GM06990 (cell line): ENCODE results near the gene TMEM234.

ENCODE experiments used
- DNase-seq: peaks from one replicate; pipeline ENCODE4 v3.0.0-alpha.2; 2011; ENCODE audit not compliant: insufficient read length; ENCODE audit errors: extremely low read depth
- H3K27me3 ChIP-seq: replicated peaks from 2 replicates; pipeline ENCODE4 v1.6.0; 2011; ENCODE audit warnings: low read length; ENCODE audit not compliant: control insufficient read depth, insufficient read depth
- H3K36me3 ChIP-seq: 2 replicates; pipeline ENCODE4 v1.5.1; 2011; ENCODE audit warnings: low read length; ENCODE audit not compliant: control insufficient read depth, insufficient read depth
- H3K4me3 ChIP-seq: replicated peaks from 2 replicates; pipeline ENCODE4 v1.5.1; 2011; ENCODE audit warnings: low read depth, mild to moderate bottlenecking, control low read depth, low read length
- TF ChIP-seq, protein P1 (sequence below): IDR thresholded peaks from 2 replicates; pipeline ENCODE4 v1.5.1; 2011; ENCODE audit warnings: low read length, control low read depth, mild to moderate bottlenecking, inconsistent platforms; ENCODE audit not compliant: insufficient read depth, poor library complexity, severe bottlenecking

Gene TMEM234

DNA sequence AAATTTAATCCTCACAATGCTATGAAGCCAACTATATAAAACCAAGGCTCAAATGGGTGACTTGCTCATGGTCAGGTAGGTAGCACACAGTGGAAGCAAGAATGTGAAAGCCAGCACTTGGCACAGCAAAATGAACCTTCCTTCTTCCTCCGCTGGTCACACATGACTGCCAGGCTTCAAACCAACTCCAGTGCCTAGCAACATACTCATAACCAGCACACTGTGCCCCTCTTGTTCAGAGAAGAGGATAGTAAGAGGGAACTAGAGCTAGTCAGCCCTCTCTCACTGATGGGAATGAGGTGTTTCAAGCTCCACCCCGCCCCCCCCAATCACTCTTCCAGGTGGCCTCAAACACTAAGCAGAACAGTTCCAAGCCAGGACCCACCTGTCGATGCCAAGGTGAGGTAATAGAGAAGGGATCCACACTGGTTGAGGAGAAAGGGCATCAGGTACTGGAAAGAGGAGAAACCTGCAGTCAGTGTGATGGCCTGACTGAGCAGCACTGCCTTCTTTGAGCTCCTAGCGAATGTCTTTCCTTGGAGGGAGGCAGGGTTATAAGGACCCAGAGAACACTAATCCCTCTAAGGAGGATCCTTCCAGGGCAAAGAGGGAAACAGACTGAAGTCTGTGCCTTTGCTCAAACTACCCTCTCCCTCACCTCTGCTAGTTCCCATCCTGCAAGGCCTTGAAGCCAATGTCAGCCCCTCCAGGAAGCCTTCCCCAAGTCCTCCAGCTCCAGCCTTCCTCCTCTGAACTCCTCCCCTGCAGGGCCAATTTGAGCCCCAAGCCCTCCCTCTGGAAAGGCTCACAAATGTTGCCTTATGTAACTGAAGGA lies 1.2 kb downstream of the TMEM234 start:
- H3K36me3 ChIP-seq, result peaks cover 10% of the 10 kb centered on the region
- H3K4me3 ChIP-seq, result peak overlapping the region; percentile 85
- no peak for DNase-seq
- TF ChIP-seq, protein P1, sequence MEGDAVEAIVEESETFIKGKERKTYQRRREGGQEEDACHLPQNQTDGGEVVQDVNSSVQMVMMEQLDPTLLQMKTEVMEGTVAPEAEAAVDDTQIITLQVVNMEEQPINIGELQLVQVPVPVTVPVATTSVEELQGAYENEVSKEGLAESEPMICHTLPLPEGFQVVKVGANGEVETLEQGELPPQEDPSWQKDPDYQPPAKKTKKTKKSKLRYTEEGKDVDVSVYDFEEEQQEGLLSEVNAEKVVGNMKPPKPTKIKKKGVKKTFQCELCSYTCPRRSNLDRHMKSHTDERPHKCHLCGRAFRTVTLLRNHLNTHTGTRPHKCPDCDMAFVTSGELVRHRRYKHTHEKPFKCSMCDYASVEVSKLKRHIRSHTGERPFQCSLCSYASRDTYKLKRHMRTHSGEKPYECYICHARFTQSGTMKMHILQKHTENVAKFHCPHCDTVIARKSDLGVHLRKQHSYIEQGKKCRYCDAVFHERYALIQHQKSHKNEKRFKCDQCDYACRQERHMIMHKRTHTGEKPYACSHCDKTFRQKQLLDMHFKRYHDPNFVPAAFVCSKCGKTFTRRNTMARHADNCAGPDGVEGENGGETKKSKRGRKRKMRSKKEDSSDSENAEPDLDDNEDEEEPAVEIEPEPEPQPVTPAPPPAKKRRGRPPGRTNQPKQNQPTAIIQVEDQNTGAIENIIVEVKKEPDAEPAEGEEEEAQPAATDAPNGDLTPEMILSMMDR, result no peak
- H3K27me3 ChIP-seq, result no peaks in the 10 kb centered on the region

DNA sequence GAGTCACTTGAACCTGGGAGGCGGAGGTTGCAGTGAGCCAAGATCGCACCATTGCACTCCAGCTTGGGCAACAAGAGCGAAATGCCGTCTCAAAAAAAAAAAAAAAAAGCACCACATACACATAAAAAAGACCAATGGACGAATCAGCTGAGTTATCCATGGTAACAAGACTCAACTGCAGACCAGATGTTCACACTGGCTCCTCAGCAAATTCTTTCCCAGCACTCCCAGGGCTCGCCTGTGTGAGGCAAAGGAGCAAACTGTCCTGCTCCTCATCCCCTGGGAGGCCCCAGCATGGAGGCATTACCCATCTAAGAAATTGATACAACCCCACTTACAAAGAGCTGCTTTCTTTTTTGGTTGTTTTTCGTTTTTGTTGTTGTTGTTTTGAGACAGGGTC lies 3.1 kb downstream of the TMEM234 start:
- Histone ChIP-seq H3K36me3 (peaks cover 10% of the 10 kb centered on the region), H3K27me3 (no peaks in the 10 kb centered on the region), H3K4me3 (no peak overlapping the region)
- no peak for DNase-seq
- TF ChIP-seq, protein P1, result no peak

DNA sequence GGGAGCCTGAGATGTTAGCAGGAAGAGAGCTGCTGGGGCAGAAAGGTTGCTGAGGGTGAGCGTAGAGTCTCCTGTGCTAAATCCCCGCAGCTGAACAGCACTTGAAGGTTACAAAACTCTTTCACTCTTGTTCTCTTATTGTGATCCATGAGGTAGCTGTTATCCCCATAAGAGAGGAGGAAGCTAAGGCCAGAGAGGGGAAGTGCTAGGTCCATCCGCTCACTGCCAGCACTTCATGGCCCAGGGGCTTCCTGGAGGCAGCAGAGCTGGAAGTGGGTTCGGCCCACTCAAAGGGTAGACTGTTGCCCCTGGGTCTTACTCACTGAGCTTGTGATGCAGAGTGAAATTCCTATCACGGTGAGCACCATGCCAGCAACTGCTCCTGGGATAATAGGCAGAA lies 5.6 kb downstream of the TMEM234 start:
- TF ChIP-seq, protein P1, result no peak
- peaks cover 9% of the 10 kb centered on the region for H3K36me3 ChIP-seq
- DNase-seq, result no peak
- H3K27me3 ChIP-seq, result no peaks in the 10 kb centered on the region
- no peak overlapping the region for H3K4me3 ChIP-seq

DNA sequence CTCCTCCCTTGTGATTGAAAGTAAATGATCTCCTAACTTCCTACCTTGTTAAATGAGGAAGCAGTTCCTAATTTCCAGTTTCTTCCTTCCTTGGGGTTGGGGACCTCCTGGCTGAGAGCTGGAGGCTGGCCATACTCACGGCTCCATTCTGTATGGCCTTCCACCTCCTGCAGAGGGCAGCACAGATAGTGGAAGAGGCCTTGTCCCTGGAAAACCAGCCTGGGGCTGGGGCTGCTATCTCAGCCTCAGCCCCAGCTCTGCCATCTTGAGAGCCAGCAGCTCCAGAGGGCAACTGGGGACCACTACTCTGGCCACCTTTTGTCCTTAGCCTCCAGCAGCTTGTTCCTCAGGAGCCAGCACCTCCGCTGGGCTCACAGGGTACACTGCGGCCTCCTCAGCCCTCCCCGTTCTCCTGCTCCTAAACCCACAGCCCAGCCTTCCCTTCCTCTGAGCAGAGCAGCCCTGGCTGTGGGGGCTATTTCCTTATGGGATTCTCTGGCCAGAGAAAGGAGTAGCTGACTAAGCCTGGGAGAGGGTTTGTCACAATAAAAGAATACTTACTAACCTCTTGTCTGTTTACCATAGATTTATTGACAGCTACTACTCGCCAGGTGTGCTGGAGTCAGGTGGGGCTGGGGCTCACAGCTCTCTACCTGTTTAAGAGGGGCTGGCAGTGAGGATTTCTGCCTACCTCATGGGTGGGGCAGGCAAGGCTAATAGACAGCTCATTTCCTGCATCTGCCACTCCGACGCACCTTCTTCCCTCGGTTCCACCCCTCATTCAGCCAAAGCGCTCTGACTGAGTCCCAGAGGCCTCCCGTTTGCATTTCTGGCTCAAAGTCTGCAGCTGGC lies 6.3 kb downstream of the TMEM234 start:
- TF ChIP-seq, protein P1, result peak; percentile 84
- Histone ChIP-seq H3K36me3 (peaks cover 9% of the 10 kb centered on the region), H3K4me3 (no peak overlapping the region), H3K27me3 (no peaks in the 10 kb centered on the region)
- no peak for DNase-seq

DNA sequence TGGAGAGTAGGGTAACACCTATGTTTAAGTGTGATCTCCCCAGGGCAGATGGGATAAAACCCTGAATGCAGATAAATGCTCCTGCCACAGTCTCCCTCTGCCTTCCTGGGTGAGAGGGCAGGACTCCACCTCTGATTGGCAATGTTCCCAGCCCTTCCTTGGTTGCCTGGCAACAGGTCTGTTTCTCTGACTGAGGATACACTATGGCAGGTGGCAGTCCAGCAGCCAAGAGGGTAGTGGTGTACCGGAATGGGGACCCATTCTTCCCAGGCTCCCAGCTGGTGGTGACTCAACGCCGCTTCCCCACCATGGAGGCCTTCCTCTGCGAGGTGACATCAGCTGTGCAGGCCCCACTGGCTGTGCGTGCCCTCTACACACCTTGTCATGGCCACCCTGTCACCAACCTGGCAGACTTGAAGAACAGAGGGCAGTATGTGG lies 13.2 kb downstream of the TMEM234 start, which contains the start of gene DCDC2B:
Gene DCDC2B, plus strand, starts transcription at position 199 of the 438 bp plus-strand sequence. Its CDS starts 5 bp downstream, at position 204.
- Histone ChIP-seq H3K4me3 (no peak within 1 kb of the TSS), H3K36me3 (peaks cover 7% of the 10 kb centered on the region), H3K27me3 (no peaks in the 10 kb centered on the region)
- TF ChIP-seq, protein P1, result no peak
- DNase-seq, result no peak
